Endothelial cell of umbilical vein (primary cell): ENCODE results near the gene KCTD18. TPM values are rescaled to one million over a fixed set of nuclear protein-coding genes. Genes with fewer than 3 reads are reported as not detected.
A peak's percentile ranks its signal among the peaks of the same experiment; 100 is the strongest.

Experiments used
- BruUV-seq: library from RNA; stranded (reverse); fragments of 400-500 nt; replicated peaks from 2 replicates; lab custom pipeline; 2021; lab: Mats Ljungman, UMichigan
- CTCF ChIA-PET: fragments of 300-600, 350-600 bp; sonication (Branson Sonifier 250); formaldehyde crosslinking; loops from one replicate; lab custom pipeline; 2021; ENCODE audit warnings: antibody characterized with exemption, inconsistent platforms; lab: Charles Lee
- POLR2A ChIA-PET: fragments of 300-600, 350-600 bp; sonication (Branson Sonifier 250); formaldehyde crosslinking; loops from one replicate; lab custom pipeline; 2021; ENCODE audit warnings: antibody characterized with exemption, inconsistent platforms; lab: Charles Lee
- DNase-seq: peaks from one replicate; pipeline ENCODE4 v3.0.0-alpha.2; 2011; ENCODE audit warnings: low read depth, low spot score
- FAIRE-seq: peaks from 2 replicates; lab custom pipeline; 2011; peaks lifted over from hg19 to GRCh38; lab: Jason Lieb, UNC
- H2AFZ ChIP-seq: 2 replicates; pipeline ENCODE4 v1.6.0; 2012; ENCODE audit warnings: low read depth, low read length, control low read depth, inconsistent platforms
- H3K27ac ChIP-seq: 2 replicates; pipeline ENCODE4 v1.5.1; 2011; ENCODE audit warnings: low read depth, mild to moderate bottlenecking, control low read depth, low read length, moderate library complexity; ENCODE audit not compliant: insufficient read depth
- H3K27me3 ChIP-seq, 2 experiments: 2 replicates each; pipeline versions ENCODE4 v1.6.0 to v1.6.1; 2011; ENCODE audit warnings: low read length in 2 of 2, mixed read lengths in 1 of 2; ENCODE audit not compliant: control insufficient read depth in 2 of 2, insufficient read depth in 2 of 2
- H3K36me3 ChIP-seq, 2 experiments: 2 replicates in 1 of 2; 3 replicates in 1 of 2; pipeline ENCODE4 v1.5.1; 2011; ENCODE audit warnings: low read length in 2 of 2, mild to moderate bottlenecking in 1 of 2, moderate library complexity in 1 of 2; ENCODE audit not compliant: control insufficient read depth in 2 of 2, insufficient read depth in 2 of 2; ENCODE audit errors: extremely low read depth in 1 of 2
- H3K4me1 ChIP-seq: 3 replicates; pipeline ENCODE4 v1.5.1; 2011; ENCODE audit warnings: mild to moderate bottlenecking, low read length; ENCODE audit not compliant: control insufficient read depth, insufficient read depth; ENCODE audit errors: extremely low read depth
- H3K4me2 ChIP-seq: 2 replicates; pipeline ENCODE4 v1.6.1; 2011; ENCODE audit warnings: low read length, control low read depth, mixed read lengths; ENCODE audit not compliant: insufficient read depth
- H3K4me3 ChIP-seq, 3 experiments: fragments of 200-600 bp in 1 of 3; sonication (generic), shearing (Covaris generic) in 1 of 3; replicated peaks in 1 of 3; 2 replicates each; pipeline ENCODE4 v1.5.1; 2011 to 2016; ENCODE audit warnings: control low read depth in 3 of 3, low read length in 3 of 3, mild to moderate bottlenecking in 2 of 3, inconsistent platforms in 1 of 3, low read depth in 1 of 3, moderate library complexity in 1 of 3; ENCODE audit not compliant: insufficient read depth in 1 of 3
- H3K79me2 ChIP-seq: 2 replicates; pipeline ENCODE4 v1.6.0; 2012; ENCODE audit warnings: low read length, inconsistent platforms; ENCODE audit not compliant: control insufficient read depth, insufficient read depth
- H3K9ac ChIP-seq: replicated peaks from 2 replicates; pipeline ENCODE3; 2011; ENCODE audit warnings: low read length, control low read depth; ENCODE audit not compliant: insufficient read depth; ENCODE audit errors: extremely low read depth
- H3K9me1 ChIP-seq: replicated peaks from 3 replicates; pipeline ENCODE4 v1.6.0; 2011; ENCODE audit warnings: mild to moderate bottlenecking, low read length; ENCODE audit not compliant: control insufficient read depth, insufficient read depth; ENCODE audit errors: extremely low read depth
- H3K9me3 ChIP-seq: replicated peaks from 2 replicates; pipeline ENCODE4 v1.5.1; 2012; ENCODE audit warnings: low read length, inconsistent platforms; ENCODE audit not compliant: control insufficient read depth, insufficient read depth
- H4K20me1 ChIP-seq: replicated peaks from 2 replicates; pipeline ENCODE3; 2011; ENCODE audit warnings: mild to moderate bottlenecking, low read length; ENCODE audit not compliant: control insufficient read depth, insufficient read depth; ENCODE audit errors: extremely low read depth
- CTCF ChIP-seq, 2 donors: IDR thresholded peaks; 1 replicate in 1 of 2; 2 replicates in 1 of 2; pipeline ENCODE4 v1.5.1; 2011; ENCODE audit warnings: low read length in 2 of 2, mild to moderate bottlenecking in 2 of 2, moderate library complexity in 2 of 2, control low read depth in 1 of 2, inconsistent platforms in 1 of 2, low read depth in 1 of 2; ENCODE audit not compliant: insufficient read depth in 1 of 2; ENCODE audit errors: extremely low read depth in 1 of 2
- EZH2 ChIP-seq: IDR thresholded peaks from 2 replicates; pipeline ENCODE4 v1.6.1; 2012; ENCODE audit warnings: borderline replicate concordance, low read depth, mild to moderate bottlenecking, moderate library complexity, low read length, inconsistent platforms; ENCODE audit not compliant: severe bottlenecking
- POLR2AphosphoS5 ChIP-seq: IDR thresholded peaks from 2 replicates; pipeline ENCODE4 v1.6.1; 2012; ENCODE audit warnings: low read depth, mild to moderate bottlenecking, control low read depth, low read length, moderate library complexity; ENCODE audit not compliant: insufficient read depth
- dilution Hi-C: fragments of 300-500 bp; cut with MboI; formaldehyde crosslinking; loops from one replicate; pipeline ENCODE4 v1.15.0; 2019; ENCODE audit warnings: low sequenced_read_pairs; ENCODE audit not compliant: extremely low pct_ligation_motif_present
- intact Hi-C: fragments of 100-400 bp; cut with micrococcal nuclease; formaldehyde crosslinking; loops from one replicate; pipeline ENCODE4 v1.10.0; 2022
- polyA plus RNA-seq, 4 experiments: library from polyadenylated mRNA; depleted of rRNA in 3 of 4; stranded (reverse) in 3 of 4; unstranded in 1 of 4; fragments of >200 nt; gene quantifications; 2 replicates each; pipeline versions ENCODE4 v1.2.1 to v1.2.3, GENCODE V29; 2011 to 2012; ENCODE audit warnings: missing spikeins in 1 of 4
- total RNA-seq: library from RNA; stranded (reverse); gene quantifications from 2 replicates; pipeline ENCODE4 v1.2.3, GENCODE V29; 2021

Gene KCTD18
- total and polyA plus RNA-seq, 2 donors (not counting 3 experiments of a cell fraction or from before 2014, with no cell fraction given): 2.6 to 6.6 TPM

DNA sequence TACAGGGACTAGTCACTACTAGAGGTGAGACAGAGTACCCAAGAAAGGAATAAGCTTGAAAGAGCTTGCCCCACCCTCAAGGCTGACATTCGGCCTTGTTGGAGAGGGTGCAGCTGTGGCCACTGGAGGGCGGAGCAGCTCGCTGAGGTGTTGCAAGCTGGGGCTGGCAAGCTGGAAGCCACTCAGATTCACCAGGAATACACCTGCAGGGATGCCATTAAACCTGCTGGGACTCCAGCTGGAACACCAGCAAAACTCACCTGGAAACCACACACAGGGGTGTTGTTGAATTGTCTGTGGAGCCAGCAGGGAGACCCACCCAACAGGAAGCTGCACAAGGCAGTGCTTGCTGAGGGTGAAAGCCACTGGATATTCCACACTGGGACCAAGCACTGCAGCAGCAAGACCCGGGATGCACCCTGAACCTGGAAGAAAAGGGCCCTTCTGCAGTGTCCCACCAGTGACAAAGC lies 26.1 kb downstream of the KCTD18 start:
- POLR2A ChIA-PET: no interaction called here

More for the DNA sequence above, 26.1 kb downstream of the KCTD18 start:
- H3K9ac ChIP-seq: no peak overlapping the region
- dilution Hi-C loops (no loop called here), intact Hi-C loops (loop anchor here (10.0 kb wide), 1 partner anchor 251 kb away; no protein-coding TSS in a partner anchor)
- no peak overlapping the region for H3K4me3 ChIP-seq
- H3K27ac ChIP-seq: no peak overlapping the region
- no peaks in the 10 kb centered on the region for H3K27me3 ChIP-seq
- DNase-seq: no peak
- no peaks in the 10 kb centered on the region for H3K4me1 ChIP-seq
- H3K79me2 ChIP-seq: no peaks in the 10 kb centered on the region
- no peaks in the 10 kb centered on the region for H4K20me1 ChIP-seq
- H3K9me3 ChIP-seq: no peaks in the 10 kb centered on the region
- CTCF ChIA-PET: interaction anchor here (0.8 to 6.5 kb wide), 11 partner anchors 10 to 511 kb away, joined by 3 to 149 read pairs (median 14); partner anchors contain the start of gene KCTD18
- no peak overlapping the region for H2AFZ ChIP-seq
- no TSS peak for BruUV-seq
- H3K9me1 ChIP-seq: no peaks in the 10 kb centered on the region
- H3K36me3 ChIP-seq: no peaks in the 10 kb centered on the region
- no peak for FAIRE-seq
- H3K4me2 ChIP-seq: no peak overlapping the region
- peak; percentile 6 to 33 for TF ChIP-seq CTCF (IDR thresholded peaks at IDR 0.05; ENCODE audit: extremely low read depth in 1 of 2, insufficient read depth in 1 of 2, low read depth in 1 of 2, low read length in 2 of 2)
- no peak for TF ChIP-seq EZH2
- TF ChIP-seq POLR2AphosphoS5: no peak
